ENCODE data around the gene PRR19. TPM values are rescaled to one million over a fixed set of nuclear protein-coding genes. Genes with fewer than 3 reads are reported as not detected.

PRR19 gene
- total and polyA plus RNA-seq, 2 donors (not counting 1 experiment from before 2014, with no cell fraction given): 0.39 to 0.54 TPM

GRCh38 chr19:42324655-42325307 lies 22.8 kb downstream of the PRR19 start:
- H3K4me1 Mint-ChIP-seq: peaks cover 22% of the 10 kb centered on the region
- Histone ChIP-seq H3K4me2 (replicated peaks; ENCODE audit: low read depth, low read length, poor library complexity, severe bottlenecking) (peak overlapping the region; percentile 94), H3K4me1 (ENCODE audit: control insufficient read depth in 2 of 2, insufficient read depth in 2 of 2, low read length in 2 of 2) (peaks cover 28 to 31% of the 10 kb centered on the region in 2 donors), H3K9me3 (ENCODE audit: control extremely low read depth in 1 of 3, control insufficient read depth in 2 of 3, insufficient read depth in 1 of 3, low read length in 2 of 3) (no peaks in the 10 kb centered on the region), H3K79me2 (ENCODE audit: control insufficient read depth, insufficient read depth, low read length) (peaks cover 35% of the 10 kb centered on the region), H3K36me3 (replicated peaks in 1 of 2; ENCODE audit: control extremely low read depth in 1 of 2, control insufficient read depth in 1 of 2, extremely low read depth in 1 of 2, insufficient read depth in 2 of 2, low read length in 1 of 2) (no peaks in the 10 kb centered on the region), H3K9ac (ENCODE audit: low read length) (peak overlapping the region; percentile 94), H3K27ac (ENCODE audit: low read length in 2 of 2) (no peak overlapping the region), H4K20me1 (ENCODE audit: control insufficient read depth, insufficient read depth, low read length, poor library complexity, severe bottlenecking) (no peaks in the 10 kb centered on the region), H3K4me3 (ENCODE audit: control extremely low read depth in 1 of 5, extremely low read depth in 1 of 5, insufficient read depth in 1 of 5, low read depth in 2 of 5, low read length in 4 of 5) (peak overlapping the region; percentile 57 to 99 (median 93)), H2AFZ (ENCODE audit: insufficient read depth, low read depth, low read length, poor library complexity, severe bottlenecking) (peak overlapping the region; percentile 96), H3K27me3 (replicated peaks in 1 of 4; ENCODE audit: control extremely low read depth in 1 of 4, control insufficient read depth in 3 of 4, insufficient read depth in 4 of 4, low read length in 3 of 4) (peaks cover 0 to 23% (median 3%) of the 10 kb centered on the region in 4 experiments)
- peak overlapping the region; percentile 88 for H3K4me3 Mint-ChIP-seq
- DNase-seq: no peak
- ChIA-PET POLR2A (no interaction called here), CTCF (no interaction called here)
- 4% methylated on average over 31 of the region's 38 CpGs for WGBS (ENCODE audit: insufficient coverage)
- intact Hi-C loops (cut with micrococcal nuclease): loop anchor here (1.0 kb wide), 14 partner anchors 22 to 465 kb away; partner anchors contain the start of genes DEDD2, PAFAH1B3, POU2F2 and PRR19
- no peak for ATAC-seq (ENCODE audit: low read depth)
- TF ChIP-seq EZH2 (IDR thresholded peaks at IDR 0.05; ENCODE audit: borderline replicate concordance, insufficient read depth, low read depth, low read length, poor library complexity, severe bottlenecking) (peak; percentile 68), CTCF (IDR thresholded peaks at IDR 0.05) (no peak)
- H3K9me3 Mint-ChIP-seq (ENCODE audit: insufficient read depth): no peaks in the 10 kb centered on the region
- H3K27ac Mint-ChIP-seq: peak overlapping the region; percentile 90
- peaks cover 10% of the 10 kb centered on the region for H3K27me3 Mint-ChIP-seq

- H3K4me1 Mint-ChIP-seq: peaks cover 22% of the 10 kb centered on the region
- H3K27me3 Mint-ChIP-seq: peaks cover 10% of the 10 kb centered on the region
- Histone ChIP-seq H3K4me1 (ENCODE audit: control insufficient read depth in 2 of 2, insufficient read depth in 2 of 2, low read length in 2 of 2) (peaks cover 28 to 31% of the 10 kb centered on the region in 2 donors), H3K36me3 (replicated peaks in 1 of 2; ENCODE audit: control extremely low read depth in 1 of 2, control insufficient read depth in 1 of 2, extremely low read depth in 1 of 2, insufficient read depth in 2 of 2, low read length in 1 of 2) (no peaks in the 10 kb centered on the region), H3K27ac (ENCODE audit: low read length in 2 of 2) (peak within 1 kb of the TSS; percentile 53 to 69), H4K20me1 (ENCODE audit: control insufficient read depth, insufficient read depth, low read length, poor library complexity, severe bottlenecking) (no peaks in the 10 kb centered on the region), H3K4me3 (ENCODE audit: control extremely low read depth in 1 of 5, extremely low read depth in 1 of 5, insufficient read depth in 1 of 5, low read depth in 2 of 5, low read length in 4 of 5) (peak within 1 kb of the TSS; percentile 61 to 99 (median 93)), H2AFZ (ENCODE audit: insufficient read depth, low read depth, low read length, poor library complexity, severe bottlenecking) (peak within 1 kb of the TSS; percentile 96), H3K9ac (ENCODE audit: low read length) (peak within 1 kb of the TSS; percentile 94), H3K79me2 (ENCODE audit: control insufficient read depth, insufficient read depth, low read length) (peaks cover 38% of the 10 kb centered on the region), H3K27me3 (replicated peaks in 1 of 4; ENCODE audit: control extremely low read depth in 1 of 4, control insufficient read depth in 3 of 4, insufficient read depth in 4 of 4, low read length in 3 of 4) (peaks cover 0 to 23% (median 3%) of the 10 kb centered on the region in 4 experiments), H3K4me2 (replicated peaks; ENCODE audit: low read depth, low read length, poor library complexity, severe bottlenecking) (peak within 1 kb of the TSS; percentile 94), H3K9me3 (ENCODE audit: control extremely low read depth in 1 of 3, control insufficient read depth in 2 of 3, insufficient read depth in 1 of 3, low read length in 2 of 3) (no peaks in the 10 kb centered on the region)
- CTCF ChIA-PET: no interaction called here
- TF ChIP-seq EZH2 (IDR thresholded peaks at IDR 0.05; ENCODE audit: borderline replicate concordance, insufficient read depth, low read depth, low read length, poor library complexity, severe bottlenecking): no peak
- TF ChIP-seq CTCF (IDR thresholded peaks at IDR 0.05): peak; percentile 86
- no peaks in the 10 kb centered on the region for H3K9me3 Mint-ChIP-seq (ENCODE audit: insufficient read depth)
- H3K4me3 Mint-ChIP-seq: peak within 1 kb of the TSS; percentile 88
- POLR2A ChIA-PET: no interaction called here
- ATAC-seq (ENCODE audit: low read depth) (peak; percentile 91), DNase-seq (peak; percentile 99)
- intact Hi-C loops (cut with micrococcal nuclease): loop anchor here (1.0 kb wide), 14 partner anchors 23 to 466 kb away; partner anchors contain the start of genes DEDD2, PAFAH1B3, POU2F2 and PRR19
- WGBS (ENCODE audit: insufficient coverage): 0% methylated on average over 39 of the region's 45 CpGs
- peak within 1 kb of the TSS; percentile 90 for H3K27ac Mint-ChIP-seq
Measured at GRCh38 chr19:42325308-42325895, 23.5 kb downstream of the PRR19 start, which contains the start of gene MEGF8. MEGF8 (plus strand) TSS chr19:42325635; CDS start chr19:42326244, 609 bp downstream.

Measured in B cell (primary cell).